Calu3 (cell line): ENCODE measurements around the gene RBFOX1. TPM values are rescaled to one million over a fixed set of nuclear protein-coding genes. Genes with fewer than 3 reads are reported as not detected.

Experiments used
- BruUV-seq: library from RNA; stranded (reverse); fragments of 400-500 nt; replicated peaks from 2 replicates; lab custom pipeline; 2021; lab: Mats Ljungman, UMichigan
- CTCF ChIA-PET: fragments of 300-600 bp; sonication (Branson Sonifier 250); formaldehyde crosslinking; loops from one replicate; lab custom pipeline; 2022; ENCODE audit warnings: antibody characterized with exemption; lab: Charles Lee
- DNase-seq: peaks from one replicate; pipeline ENCODE4 v3.0.0; 2022
- H3K27ac Mint-ChIP-seq: one replicate; pipeline ENCODE4 v1.8.0; 2022; ENCODE audit warnings: mixed read lengths; ENCODE audit not compliant: unreplicated experiment
- H3K27me3 Mint-ChIP-seq: one replicate; pipeline ENCODE4 v1.8.0; 2022; ENCODE audit warnings: mixed read lengths; ENCODE audit not compliant: unreplicated experiment
- H3K36me3 Mint-ChIP-seq: one replicate; pipeline ENCODE4 v1.8.0; 2022; ENCODE audit warnings: mild to moderate bottlenecking, moderate library complexity, mixed read lengths; ENCODE audit not compliant: insufficient read depth, unreplicated experiment
- H3K4me1 Mint-ChIP-seq: one replicate; pipeline ENCODE4 v1.8.0; 2022; ENCODE audit warnings: mild to moderate bottlenecking, low read depth, mixed read lengths; ENCODE audit not compliant: unreplicated experiment
- H3K4me3 Mint-ChIP-seq: one replicate; pipeline ENCODE4 v1.8.0; 2022; ENCODE audit warnings: mild to moderate bottlenecking, low read depth, moderate library complexity, mixed read lengths; ENCODE audit not compliant: unreplicated experiment
- H3K9me3 Mint-ChIP-seq: one replicate; pipeline ENCODE4 v1.8.0; 2022; ENCODE audit warnings: low read depth, mixed read lengths; ENCODE audit not compliant: unreplicated experiment
- intact Hi-C: fragments of 100-400 bp; cut with micrococcal nuclease; formaldehyde crosslinking; loops from one replicate; pipeline ENCODE4 v1.10.0; 2022; ENCODE audit not compliant: unreplicated experiment
- total RNA-seq: library from RNA; stranded (reverse); gene quantifications from 2 replicates; pipeline ENCODE4 v1.2.3, GENCODE V29; 2022
- TF ChIP-seq, protein P1 (sequence below): fragments of 200-600 bp; IDR thresholded peaks from one replicate; pipeline ENCODE4 v1.8.0; 2022; ENCODE audit warnings: antibody characterized with exemption; ENCODE audit not compliant: unreplicated experiment

Gene RBFOX1
- total RNA-seq, 1 experiment from 2014 or later, result not detected

DNA sequence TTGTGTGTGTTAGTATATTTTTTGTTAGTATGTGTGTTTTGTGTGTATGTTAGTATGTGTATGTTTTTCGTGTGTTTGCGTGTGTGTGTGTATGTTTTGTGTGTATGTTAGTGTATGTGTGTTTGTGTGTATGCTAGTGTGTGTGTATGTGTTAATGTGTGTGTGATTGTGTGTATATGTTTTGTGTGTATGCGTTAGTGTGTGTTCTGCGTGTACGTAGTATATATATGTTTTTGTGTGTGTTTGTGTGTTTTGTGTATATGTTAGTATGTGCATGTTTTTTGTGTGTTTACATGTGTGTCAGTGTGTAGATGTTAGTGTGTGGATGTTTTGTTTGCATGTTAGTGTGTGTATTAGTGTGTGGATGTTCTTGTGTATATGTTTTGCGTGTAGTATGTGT lies 29.6 kb downstream of the RBFOX1 start:
- Mint-ChIP-seq H3K4me3 (no peak overlapping the region), H3K9me3 (peaks cover 2% of the 10 kb centered on the region), H3K4me1 (no peaks in the 10 kb centered on the region), H3K27ac (no peak overlapping the region), H3K27me3 (no peaks in the 10 kb centered on the region), H3K36me3 (no peaks in the 10 kb centered on the region)
- BruUV-seq, result no TSS peak
- CTCF ChIA-PET, result no interaction called here
- DNase-seq, result no peak
- intact Hi-C loops, result no loop called here
- TF ChIP-seq, protein P1, sequence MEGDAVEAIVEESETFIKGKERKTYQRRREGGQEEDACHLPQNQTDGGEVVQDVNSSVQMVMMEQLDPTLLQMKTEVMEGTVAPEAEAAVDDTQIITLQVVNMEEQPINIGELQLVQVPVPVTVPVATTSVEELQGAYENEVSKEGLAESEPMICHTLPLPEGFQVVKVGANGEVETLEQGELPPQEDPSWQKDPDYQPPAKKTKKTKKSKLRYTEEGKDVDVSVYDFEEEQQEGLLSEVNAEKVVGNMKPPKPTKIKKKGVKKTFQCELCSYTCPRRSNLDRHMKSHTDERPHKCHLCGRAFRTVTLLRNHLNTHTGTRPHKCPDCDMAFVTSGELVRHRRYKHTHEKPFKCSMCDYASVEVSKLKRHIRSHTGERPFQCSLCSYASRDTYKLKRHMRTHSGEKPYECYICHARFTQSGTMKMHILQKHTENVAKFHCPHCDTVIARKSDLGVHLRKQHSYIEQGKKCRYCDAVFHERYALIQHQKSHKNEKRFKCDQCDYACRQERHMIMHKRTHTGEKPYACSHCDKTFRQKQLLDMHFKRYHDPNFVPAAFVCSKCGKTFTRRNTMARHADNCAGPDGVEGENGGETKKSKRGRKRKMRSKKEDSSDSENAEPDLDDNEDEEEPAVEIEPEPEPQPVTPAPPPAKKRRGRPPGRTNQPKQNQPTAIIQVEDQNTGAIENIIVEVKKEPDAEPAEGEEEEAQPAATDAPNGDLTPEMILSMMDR, result no peak

DNA sequence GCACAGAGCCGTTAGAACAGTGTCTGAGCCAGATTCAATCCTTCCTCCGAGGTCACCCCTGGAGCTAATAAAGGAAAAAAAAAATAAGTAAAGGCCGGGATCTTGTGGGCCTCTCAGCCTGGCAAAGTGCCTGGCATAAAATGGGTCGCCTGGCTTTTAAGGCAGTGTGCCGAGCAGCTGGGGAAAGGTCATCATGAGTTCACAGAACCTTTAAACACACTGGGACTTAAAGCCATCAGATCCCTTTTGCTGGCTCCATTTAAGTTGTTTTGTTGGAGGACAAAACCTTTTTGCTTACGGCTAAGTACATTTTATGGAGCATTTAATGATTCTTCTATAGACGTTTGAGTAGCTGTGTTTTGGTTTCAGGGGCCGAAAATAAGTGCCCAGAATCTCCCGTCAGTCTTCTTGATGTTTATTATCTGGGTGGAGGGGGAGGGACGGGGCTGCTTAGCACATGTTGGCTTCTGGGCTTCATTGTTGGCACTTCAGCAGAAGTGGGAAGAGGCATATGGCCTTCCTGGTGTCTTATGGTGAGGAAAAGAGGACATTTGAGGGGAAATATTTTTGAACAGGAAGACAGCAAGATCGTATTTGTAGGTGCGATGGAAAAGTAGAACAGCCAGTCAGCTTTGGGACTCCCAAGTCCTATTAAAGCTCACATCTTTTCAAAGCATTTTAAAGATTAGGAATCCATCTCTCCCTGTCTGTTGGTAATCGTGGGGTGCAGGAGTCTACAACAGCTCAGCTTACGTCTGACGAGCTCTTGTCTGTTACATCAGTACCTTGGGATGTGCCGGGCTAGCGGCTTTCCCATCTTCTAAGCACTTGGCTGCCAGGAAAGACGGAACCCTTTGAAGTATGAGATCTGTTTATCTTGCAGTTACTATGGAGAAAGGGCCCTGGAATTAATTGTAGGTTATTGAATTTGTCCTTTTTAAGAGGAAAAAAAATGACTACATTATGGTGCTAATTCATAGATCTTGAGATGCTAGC lies 31.1 kb downstream of the RBFOX1 start:
- H3K4me1 Mint-ChIP-seq, result no peaks in the 10 kb centered on the region
- H3K27me3 Mint-ChIP-seq, result no peaks in the 10 kb centered on the region
- BruUV-seq, result no TSS peak
- no peak overlapping the region for H3K4me3 Mint-ChIP-seq
- H3K27ac Mint-ChIP-seq, result no peak overlapping the region
- TF ChIP-seq, protein P1, result no peak
- no peak for DNase-seq
- intact Hi-C loops, result no loop called here
- H3K36me3 Mint-ChIP-seq, result no peaks in the 10 kb centered on the region
- H3K9me3 Mint-ChIP-seq, result no peaks in the 10 kb centered on the region
- CTCF ChIA-PET, result interaction anchor here (0.6 kb wide), 1 partner anchor 297 kb away, joined by 3 read pairs; no protein-coding TSS in a partner anchor

DNA sequence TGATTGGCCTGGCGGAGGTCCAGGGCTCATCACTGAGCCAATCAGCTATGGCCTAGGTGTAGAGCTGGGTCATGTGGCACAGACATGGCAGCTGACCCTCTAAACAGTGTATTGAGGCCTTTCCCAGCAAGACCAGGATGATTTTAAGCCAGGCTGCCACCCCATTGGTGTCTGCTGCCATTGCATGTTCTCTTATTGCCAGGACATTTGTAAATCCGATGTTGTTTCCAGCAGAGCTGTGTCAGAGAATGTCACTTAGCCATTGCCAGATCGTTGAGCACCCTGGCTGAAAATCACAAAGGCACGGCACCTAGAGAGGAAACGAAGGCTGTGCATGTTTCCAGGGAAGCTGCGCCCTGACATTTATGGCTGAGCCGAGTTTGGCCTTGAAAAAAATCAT lies 33.4 kb downstream of the RBFOX1 start:
- Mint-ChIP-seq H3K27me3 (no peaks in the 10 kb centered on the region), H3K9me3 (peaks cover 3% of the 10 kb centered on the region), H3K4me1 (no peaks in the 10 kb centered on the region), H3K27ac (no peak overlapping the region), H3K4me3 (no peak overlapping the region), H3K36me3 (no peaks in the 10 kb centered on the region)
- CTCF ChIA-PET, result no interaction called here
- TF ChIP-seq, protein P1, result no peak
- DNase-seq, result no peak
- intact Hi-C loops, result no loop called here
- no TSS peak for BruUV-seq

DNA sequence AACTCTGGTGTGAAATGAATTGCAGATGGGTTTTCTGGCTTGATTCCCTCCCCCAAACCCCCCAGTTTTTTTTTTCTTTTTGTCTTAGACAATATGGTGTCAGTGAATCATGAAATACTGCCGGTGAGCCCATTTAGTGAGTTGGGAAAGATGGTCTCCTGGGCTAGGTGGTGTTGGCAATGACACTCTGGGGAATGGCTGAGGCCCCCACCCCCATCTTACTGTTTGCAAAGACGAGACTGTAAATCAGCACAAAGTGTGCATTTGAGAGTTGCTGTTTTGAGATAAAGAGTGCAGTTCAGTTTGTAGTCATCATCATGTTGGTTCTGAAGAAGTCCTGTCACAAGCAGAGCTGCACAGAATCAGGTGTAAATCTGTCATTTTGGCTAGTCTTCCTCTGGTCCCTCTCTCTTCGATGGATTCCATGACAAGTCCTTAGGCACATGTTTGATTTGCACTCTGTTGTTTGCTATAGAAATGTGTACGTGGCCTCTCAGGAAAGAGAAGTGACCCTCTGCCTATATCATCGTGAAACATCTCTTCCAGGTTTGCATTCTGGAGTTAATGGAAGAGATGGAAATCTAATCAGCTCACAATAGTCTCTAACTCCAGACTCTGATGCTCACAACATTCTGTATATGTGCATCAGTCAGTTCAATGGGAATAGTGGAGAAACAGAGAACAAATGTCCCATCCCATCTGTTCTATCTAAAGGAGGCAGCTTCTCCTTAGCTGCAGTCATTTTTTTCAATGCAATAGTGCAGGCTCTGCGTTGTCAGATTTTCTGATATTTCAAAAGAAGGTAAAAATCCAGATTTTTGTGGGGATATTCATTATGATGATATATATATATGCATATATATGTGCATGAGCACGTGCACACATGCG lies 34.6 kb downstream of the RBFOX1 start:
- no peaks in the 10 kb centered on the region for H3K36me3 Mint-ChIP-seq
- no peak overlapping the region for H3K27ac Mint-ChIP-seq
- H3K27me3 Mint-ChIP-seq, result no peaks in the 10 kb centered on the region
- intact Hi-C loops, result no loop called here
- peaks cover 3% of the 10 kb centered on the region for H3K9me3 Mint-ChIP-seq
- TF ChIP-seq, protein P1, result no peak
- no TSS peak for BruUV-seq
- DNase-seq, result no peak
- no peak overlapping the region for H3K4me3 Mint-ChIP-seq
- CTCF ChIA-PET, result no interaction called here
- no peaks in the 10 kb centered on the region for H3K4me1 Mint-ChIP-seq
